ENCODE results near the gene RPAIN. TPM values are rescaled to one million over a fixed set of nuclear protein-coding genes. Genes with fewer than 3 reads are reported as not detected.
A peak's percentile ranks its signal among the peaks of the same experiment; 100 is the strongest.

The RPAIN gene, protein sequence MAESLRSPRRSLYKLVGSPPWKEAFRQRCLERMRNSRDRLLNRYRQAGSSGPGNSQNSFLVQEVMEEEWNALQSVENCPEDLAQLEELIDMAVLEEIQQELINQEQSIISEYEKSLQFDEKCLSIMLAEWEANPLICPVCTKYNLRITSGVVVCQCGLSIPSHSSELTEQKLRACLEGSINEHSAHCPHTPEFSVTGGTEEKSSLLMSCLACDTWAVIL
- total RNA-seq (ENCODE audit: low replicate concordance) = 31.2 and 41.9 TPM in 2 replicates

DNA sequence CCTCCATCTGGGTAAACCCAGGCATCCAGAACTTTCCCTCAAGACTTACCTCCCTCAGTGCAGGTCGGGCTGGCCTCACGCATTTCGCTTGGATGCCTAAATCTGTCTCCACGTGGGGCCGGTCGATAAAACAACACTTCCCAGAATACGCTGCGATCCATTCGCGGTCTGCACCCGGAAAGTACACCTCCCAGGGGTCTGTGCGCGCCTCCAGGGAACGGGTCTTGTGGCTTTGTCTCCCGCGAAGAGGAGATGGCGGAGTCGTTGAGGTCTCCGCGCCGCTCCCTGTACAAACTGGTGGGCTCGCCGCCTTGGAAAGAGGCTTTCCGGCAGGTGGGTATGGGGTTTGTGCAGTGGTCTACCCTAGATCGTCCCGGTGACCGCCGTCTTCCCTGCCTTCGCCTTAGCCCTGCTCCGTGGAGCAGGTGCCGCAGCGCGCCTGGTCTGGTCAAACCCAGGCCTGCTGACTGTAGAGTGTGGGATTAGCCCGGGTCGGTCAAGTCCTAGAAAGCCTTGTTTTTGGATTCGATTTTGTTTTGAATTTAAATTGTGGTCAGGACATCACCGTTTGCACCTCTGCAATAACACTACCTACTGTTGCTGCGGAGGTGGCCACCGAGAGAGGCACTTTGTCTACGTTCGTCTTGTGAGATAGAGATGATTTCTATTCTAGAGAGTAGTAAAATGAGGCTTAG, at the start of gene RPAIN:
RPAIN (plus strand) TSS at position 224 of the 695 bp plus-strand sequence; CDS start at position 253, 29 bp downstream.
- no peak for DNase-seq (ENCODE audit: low read depth)
- TF ChIP-seq, protein P1, sequence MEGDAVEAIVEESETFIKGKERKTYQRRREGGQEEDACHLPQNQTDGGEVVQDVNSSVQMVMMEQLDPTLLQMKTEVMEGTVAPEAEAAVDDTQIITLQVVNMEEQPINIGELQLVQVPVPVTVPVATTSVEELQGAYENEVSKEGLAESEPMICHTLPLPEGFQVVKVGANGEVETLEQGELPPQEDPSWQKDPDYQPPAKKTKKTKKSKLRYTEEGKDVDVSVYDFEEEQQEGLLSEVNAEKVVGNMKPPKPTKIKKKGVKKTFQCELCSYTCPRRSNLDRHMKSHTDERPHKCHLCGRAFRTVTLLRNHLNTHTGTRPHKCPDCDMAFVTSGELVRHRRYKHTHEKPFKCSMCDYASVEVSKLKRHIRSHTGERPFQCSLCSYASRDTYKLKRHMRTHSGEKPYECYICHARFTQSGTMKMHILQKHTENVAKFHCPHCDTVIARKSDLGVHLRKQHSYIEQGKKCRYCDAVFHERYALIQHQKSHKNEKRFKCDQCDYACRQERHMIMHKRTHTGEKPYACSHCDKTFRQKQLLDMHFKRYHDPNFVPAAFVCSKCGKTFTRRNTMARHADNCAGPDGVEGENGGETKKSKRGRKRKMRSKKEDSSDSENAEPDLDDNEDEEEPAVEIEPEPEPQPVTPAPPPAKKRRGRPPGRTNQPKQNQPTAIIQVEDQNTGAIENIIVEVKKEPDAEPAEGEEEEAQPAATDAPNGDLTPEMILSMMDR (IDR thresholded peaks at IDR 0.05; ENCODE audit: insufficient read depth, low read length) = no peak
- peak within 1 kb of the TSS; percentile 96 for H3K4me3 ChIP-seq (ENCODE audit: low read depth, low read length)

DNA sequence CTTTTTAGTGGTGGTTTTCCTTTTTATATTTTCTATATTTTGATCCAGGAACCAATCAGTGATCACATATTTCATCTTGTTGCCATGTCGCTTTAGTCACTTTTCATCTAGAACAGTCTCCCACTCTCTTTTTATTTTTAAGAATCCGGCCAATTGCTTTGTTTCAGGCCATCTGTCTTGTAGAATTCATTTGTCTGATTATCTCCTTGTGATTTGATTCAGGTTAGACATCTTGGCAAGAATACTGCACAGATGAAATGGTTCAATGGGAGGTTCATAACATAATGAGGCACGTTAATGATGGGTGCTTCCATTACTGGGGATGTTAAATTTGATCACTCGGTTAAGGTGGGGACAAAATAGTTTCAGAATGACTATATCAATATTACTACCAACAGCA, 49.6 kb upstream of the RPAIN start:
- DNase-seq (ENCODE audit: low read depth) = no peak
- H3K4me3 ChIP-seq (ENCODE audit: low read depth, low read length) = no peak overlapping the region
- TF ChIP-seq, protein P1 (IDR thresholded peaks at IDR 0.05; ENCODE audit: insufficient read depth, low read length) = no peak

DNA sequence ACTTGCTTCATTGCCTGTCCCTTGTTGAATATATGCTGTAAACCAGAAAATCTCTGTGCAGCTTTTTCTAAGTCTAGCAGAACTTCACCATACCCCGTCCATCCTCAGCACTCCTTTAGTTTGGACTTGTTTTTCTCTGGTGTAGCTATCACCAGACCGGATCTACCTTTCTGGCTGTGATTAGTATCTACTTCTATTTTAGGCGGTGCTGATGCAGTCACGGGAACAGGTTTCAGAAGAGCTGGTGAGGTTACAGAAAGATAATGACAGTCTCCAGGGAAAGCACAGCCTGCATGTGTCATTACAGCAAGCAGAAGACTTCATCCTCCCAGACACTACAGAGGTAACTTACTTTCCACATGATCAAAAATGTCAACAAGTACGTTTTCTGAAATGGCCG, 46.9 kb upstream of the RPAIN start:
- H3K4me3 ChIP-seq (ENCODE audit: low read depth, low read length) = no peak overlapping the region
- TF ChIP-seq, protein P1 (IDR thresholded peaks at IDR 0.05; ENCODE audit: insufficient read depth, low read length) = no peak
- no peak for DNase-seq (ENCODE audit: low read depth)

DNA sequence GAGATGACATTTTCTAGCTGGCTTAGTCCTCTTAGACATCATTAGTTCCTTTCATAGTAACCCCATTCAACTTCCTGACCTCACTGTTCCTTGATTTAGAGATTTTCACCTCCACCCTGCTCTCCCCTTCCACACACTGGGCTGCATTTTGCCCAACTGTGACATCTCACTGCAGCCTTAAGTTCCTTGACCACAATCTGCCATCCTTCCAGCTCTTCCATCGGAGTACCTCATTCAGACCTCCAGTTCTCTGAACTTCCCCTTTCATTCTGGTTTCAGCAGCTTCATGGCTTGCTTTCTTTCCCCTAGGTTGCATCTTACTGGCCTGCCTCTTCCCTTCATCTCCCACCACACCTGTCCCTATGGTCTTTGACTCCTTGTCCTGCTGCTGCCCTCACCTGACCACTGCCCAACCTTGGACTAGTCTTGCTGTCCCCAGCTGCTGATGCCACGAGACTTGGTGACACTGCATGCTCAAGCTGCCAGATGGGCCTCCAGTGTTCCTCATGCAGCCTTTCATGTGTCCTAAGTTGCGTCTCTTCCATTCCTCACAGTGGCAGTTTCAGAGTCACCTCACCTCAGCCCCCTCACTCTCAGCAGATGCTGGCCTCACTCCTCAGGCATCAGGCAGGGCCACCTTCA, 41.3 kb upstream of the RPAIN start:
- TF ChIP-seq, protein P1 (IDR thresholded peaks at IDR 0.05; ENCODE audit: insufficient read depth, low read length) = no peak

DNA sequence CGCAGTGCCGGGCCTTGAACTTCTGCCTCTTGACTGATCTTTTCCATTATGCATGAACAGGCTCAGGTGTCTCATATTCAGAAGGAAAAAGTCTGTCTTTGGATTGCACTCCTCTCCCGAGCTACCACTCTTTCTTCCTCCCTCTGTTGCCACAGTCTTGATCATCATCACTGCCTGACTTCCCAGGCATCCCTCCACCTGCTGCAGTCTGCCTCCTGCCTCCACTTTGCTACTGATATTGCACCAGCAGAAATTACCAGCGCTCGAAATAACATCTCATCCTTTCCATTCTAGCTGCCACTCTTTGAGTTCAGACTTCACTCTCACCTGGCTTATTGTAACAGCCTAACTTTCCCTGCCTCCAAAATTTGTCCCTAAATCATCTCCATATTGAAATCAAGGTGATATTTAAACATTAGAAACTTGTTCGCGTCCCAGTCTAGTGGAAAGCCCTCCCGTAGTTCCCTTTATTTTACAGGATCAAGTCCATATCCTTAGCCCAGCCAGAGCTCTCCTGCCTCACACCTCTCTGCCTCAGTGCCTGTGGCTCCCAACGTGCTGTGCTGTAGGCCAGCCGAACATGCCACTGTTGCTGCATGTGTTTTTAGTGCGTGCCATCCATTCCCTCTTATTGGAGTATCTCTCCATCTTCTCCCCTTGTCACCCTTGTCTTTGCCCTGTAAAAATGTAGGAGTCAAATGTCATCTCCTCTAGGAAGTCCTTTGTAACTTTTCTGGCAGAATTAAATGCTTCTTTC, 40.5 kb upstream of the RPAIN start:
- TF ChIP-seq, protein P1 (IDR thresholded peaks at IDR 0.05; ENCODE audit: insufficient read depth, low read length) = no peak
- no peak overlapping the region for H3K4me3 ChIP-seq (ENCODE audit: low read depth, low read length)
- no peak for DNase-seq (ENCODE audit: low read depth)

More for the DNA sequence above, 41.3 kb upstream of the RPAIN start:
- no peak for DNase-seq (ENCODE audit: low read depth)
- no peak overlapping the region for H3K4me3 ChIP-seq (ENCODE audit: low read depth, low read length)

DNA sequence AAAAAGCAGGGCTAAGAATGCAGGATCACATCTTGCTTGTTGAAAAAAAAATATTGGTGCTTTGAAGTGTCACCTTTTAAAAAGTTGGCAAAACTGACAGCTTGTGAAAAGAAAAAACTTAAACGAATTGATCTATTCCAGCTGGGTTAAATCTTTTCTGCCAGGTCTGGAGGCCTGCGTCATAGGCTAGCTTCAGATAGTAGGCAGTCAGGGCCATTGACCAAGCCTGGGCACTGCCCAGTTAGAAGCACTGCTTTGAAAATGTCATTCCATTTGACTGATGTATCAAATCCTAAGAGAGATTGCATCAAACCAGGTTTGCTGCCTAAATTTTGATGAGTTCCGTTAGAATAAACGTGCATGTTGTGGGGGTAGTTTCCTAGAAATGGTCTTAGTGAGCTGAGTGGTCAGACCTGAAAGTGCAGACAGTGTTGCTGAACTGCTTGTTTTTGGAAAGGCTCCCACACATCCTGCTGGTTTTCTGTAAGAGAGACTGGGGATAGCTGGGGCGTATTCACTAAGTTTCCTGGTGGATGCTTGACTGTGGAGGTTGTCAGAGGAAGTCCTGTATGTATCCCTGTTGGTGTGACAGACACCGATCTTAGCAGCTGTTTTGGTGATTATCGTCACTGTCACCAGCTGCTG, 39.4 kb upstream of the RPAIN start:
- DNase-seq (ENCODE audit: low read depth) = peak; percentile 10
- no peak overlapping the region for H3K4me3 ChIP-seq (ENCODE audit: low read depth, low read length)
- TF ChIP-seq, protein P1 (IDR thresholded peaks at IDR 0.05; ENCODE audit: insufficient read depth, low read length) = no peak
